Esophagus squamous epithelium (tissue), 5 donors: ENCODE measurements around the gene SEC23IP. TPM values are rescaled to one million over a fixed set of nuclear protein-coding genes. Genes with fewer than 3 reads are reported as not detected.
"Not testable (repeated sequence)": the region's sequence is repeated elsewhere in the genome, so short reads cannot be mapped to it uniquely, and the experiment has no call there.

Experiments
- DNase-seq: peaks from one replicate; lab custom pipeline; 2025; lab: John Stamatoyannopoulos, UW
- H3K27ac ChIP-seq, 4 donors: fragments of 200-600 bp; sonication (generic); one replicate each; pipeline ENCODE4 v1.5.1; 2016 to 2019; ENCODE audit warnings: mild to moderate bottlenecking in 1 of 4
- H3K27me3 ChIP-seq, 4 donors: fragments of 200-600 bp; sonication (generic); 1 replicate in 3 of 4; 2 replicates in 1 of 4; pipeline versions ENCODE4 v1.5.1 to v1.6.0; 2017 to 2021; ENCODE audit warnings: antibody characterized with exemption in 1 of 4
- H3K36me3 ChIP-seq, 3 donors: fragments of 200-600 bp; sonication (generic); one replicate each; pipeline ENCODE4 v1.5.1; 2016 to 2019
- H3K4me1 ChIP-seq, 3 donors: fragments of 200-600 bp; sonication (generic); one replicate each; pipeline ENCODE4 v1.5.1; 2017 to 2019
- H3K4me3 ChIP-seq, 4 donors: fragments of 200-600 bp; sonication (generic); 1 replicate in 3 of 4; 2 replicates in 1 of 4; pipeline ENCODE4 v1.5.1; 2016 to 2019; ENCODE audit warnings: mild to moderate bottlenecking in 2 of 4, moderate library complexity in 1 of 4
- H3K9me3 ChIP-seq, 3 donors: fragments of 200-600 bp; sonication (generic); one replicate each; pipeline ENCODE4 v1.5.1; 2016 to 2019
- POLR2A ChIP-seq, 4 donors: fragments of 450-650 bp; IDR thresholded peaks; one replicate each; pipeline ENCODE4 v1.6.1; 2017; ENCODE audit warnings: antibody characterized with exemption in 4 of 4, mild to moderate bottlenecking in 4 of 4, moderate library complexity in 3 of 4
- WGBS, 2 donors: methylation state at CpG; one replicate each; pipeline ENCODE4 v1.1.5; 2018; 5-methylcytosine and 5-hydroxymethylcytosine counted together
- intact Hi-C: fragments of 100-400 bp; cut with DNase I; formaldehyde crosslinking; loops from one replicate; pipeline ENCODE4 v1.15.0; 2022
- total RNA-seq, 4 donors: library from RNA; depleted of rRNA; stranded (reverse); fragments of >200 nt; gene quantifications; one replicate each; pipeline ENCODE4 v1.1.0, GENCODE V29; 2016
- TF ChIP-seq, protein P1 (sequence below), 6 experiments: fragments of 450-650 bp in 4 of 6; fragments of 200-600 bp in 2 of 6; sonication (generic) in 2 of 6; IDR thresholded peaks; one replicate each; pipeline ENCODE4 v1.5.1; 2016 to 2019; ENCODE audit warnings: antibody characterized with exemption in 6 of 6, mild to moderate bottlenecking in 4 of 6, moderate library complexity in 4 of 6
- donor health status: DM: yes; HTN: yes; CAD: no.

The SEC23IP gene
- total RNA-seq, 4 donors from 2014 or later = 13.0 to 20.5 (median 16.5) TPM

DNA sequence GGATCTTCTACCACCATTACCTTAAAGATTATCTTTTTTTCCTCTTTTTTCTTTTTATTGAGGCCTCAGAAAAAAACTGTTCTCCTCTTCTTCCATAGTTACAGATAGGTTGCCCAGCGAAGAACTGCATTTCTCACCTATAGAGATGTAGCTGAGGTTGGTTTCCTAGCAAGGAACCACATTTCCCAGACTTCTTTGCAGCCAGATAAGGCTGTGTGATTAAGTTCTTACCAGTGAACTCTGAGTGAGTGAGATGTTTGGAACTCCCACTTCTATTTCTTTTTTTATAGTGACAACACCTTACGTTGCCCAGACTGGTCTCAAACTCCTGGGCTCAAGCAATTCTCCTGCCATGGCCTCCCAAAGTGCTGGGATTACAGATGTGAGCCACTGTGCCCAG is 14.0 kb upstream of the SEC23IP start:
- WGBS, 2 donors = 71 to 75% methylated on average over 2 of the region's 2 CpGs
- intact Hi-C loops = no loop called here

DNA sequence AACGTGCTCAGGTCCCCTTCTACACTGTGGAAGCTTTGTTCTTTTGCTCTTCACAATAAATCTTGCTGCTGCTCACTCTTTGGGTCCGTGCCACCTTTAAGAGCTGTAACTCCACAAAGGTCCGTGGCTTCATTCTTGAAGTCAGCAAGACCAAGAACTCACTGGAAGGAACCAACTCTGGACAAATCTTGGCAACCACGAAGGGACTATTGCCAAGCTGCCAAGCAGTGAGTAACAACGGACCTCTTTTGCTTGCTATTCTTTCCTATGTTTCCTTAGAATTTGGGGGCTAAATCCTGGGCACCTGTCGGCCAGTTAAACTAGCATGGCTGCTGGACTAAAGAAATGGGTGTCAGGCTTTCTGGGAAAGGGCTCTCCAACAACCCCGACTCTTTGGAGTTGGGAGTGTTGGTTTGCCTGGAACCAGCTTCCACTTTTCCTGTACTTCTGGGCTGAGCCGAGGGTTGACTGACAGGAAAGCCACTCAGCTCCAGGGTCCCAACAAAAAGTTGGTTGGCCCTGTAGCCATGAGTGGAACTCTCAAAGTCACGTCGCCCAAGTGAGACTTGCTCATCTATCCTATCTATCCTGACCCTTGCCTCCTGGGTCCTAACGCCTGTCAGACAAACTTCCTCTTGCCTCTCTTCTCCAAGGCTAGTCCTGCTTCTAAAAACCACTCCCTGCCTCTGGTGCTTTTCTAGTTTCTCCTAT is 8.5 kb upstream of the SEC23IP start:
- H3K9me3 ChIP-seq, intact Hi-C loops, DNase-seq, H3K36me3 ChIP-seq, H3K27me3 ChIP-seq, H3K4me1 ChIP-seq, H3K27ac ChIP-seq, H3K4me3 ChIP-seq: not testable (repeated sequence)
- 78 to 79% methylated on average over 6 to 10 of the region's 11 CpGs for WGBS, 2 donors

More for the DNA sequence above, 14.0 kb upstream of the SEC23IP start:
- TF ChIP-seq, protein P1, sequence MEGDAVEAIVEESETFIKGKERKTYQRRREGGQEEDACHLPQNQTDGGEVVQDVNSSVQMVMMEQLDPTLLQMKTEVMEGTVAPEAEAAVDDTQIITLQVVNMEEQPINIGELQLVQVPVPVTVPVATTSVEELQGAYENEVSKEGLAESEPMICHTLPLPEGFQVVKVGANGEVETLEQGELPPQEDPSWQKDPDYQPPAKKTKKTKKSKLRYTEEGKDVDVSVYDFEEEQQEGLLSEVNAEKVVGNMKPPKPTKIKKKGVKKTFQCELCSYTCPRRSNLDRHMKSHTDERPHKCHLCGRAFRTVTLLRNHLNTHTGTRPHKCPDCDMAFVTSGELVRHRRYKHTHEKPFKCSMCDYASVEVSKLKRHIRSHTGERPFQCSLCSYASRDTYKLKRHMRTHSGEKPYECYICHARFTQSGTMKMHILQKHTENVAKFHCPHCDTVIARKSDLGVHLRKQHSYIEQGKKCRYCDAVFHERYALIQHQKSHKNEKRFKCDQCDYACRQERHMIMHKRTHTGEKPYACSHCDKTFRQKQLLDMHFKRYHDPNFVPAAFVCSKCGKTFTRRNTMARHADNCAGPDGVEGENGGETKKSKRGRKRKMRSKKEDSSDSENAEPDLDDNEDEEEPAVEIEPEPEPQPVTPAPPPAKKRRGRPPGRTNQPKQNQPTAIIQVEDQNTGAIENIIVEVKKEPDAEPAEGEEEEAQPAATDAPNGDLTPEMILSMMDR (IDR thresholded peaks at IDR 0.05) = no peak
- TF ChIP-seq POLR2A (IDR thresholded peaks at IDR 0.05) = no peak
- no peak overlapping the region for H3K4me3 ChIP-seq
- H3K4me1 ChIP-seq = peaks cover 0 to 7% (median 3%) of the 10 kb centered on the region in 3 donors
- H3K9me3 ChIP-seq = no peaks in the 10 kb centered on the region
- H3K27ac ChIP-seq = no peak overlapping the region
- no peaks in the 10 kb centered on the region for H3K27me3 ChIP-seq
- DNase-seq = no peak
- H3K36me3 ChIP-seq = no peaks in the 10 kb centered on the region

DNA sequence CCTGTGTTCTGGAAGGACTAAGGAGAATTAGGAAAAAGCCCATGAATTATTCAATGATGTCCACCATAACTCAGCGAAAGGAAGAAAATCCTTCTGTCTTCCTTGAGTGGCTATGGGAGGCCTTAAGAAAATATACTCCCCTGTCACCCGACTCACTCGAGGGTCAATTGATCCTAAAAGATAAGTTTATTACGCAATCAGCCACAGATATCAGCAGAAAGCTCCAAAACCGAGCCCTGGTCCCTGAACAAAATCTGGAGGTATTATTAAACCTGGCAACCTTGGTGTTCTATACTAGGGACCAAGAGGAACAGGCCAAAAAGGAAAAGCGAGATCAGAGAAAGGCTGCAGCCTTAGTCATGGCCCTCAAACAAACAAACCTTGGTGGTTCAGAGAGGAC is 6.5 kb upstream of the SEC23IP start:
- H3K27ac ChIP-seq, H3K4me3 ChIP-seq, intact Hi-C loops, DNase-seq, H3K27me3 ChIP-seq, H3K36me3 ChIP-seq, H3K9me3 ChIP-seq, H3K4me1 ChIP-seq: not testable (repeated sequence)
- 82 to 91% methylated on average over 6 of the region's 6 CpGs for WGBS, 2 donors

DNA sequence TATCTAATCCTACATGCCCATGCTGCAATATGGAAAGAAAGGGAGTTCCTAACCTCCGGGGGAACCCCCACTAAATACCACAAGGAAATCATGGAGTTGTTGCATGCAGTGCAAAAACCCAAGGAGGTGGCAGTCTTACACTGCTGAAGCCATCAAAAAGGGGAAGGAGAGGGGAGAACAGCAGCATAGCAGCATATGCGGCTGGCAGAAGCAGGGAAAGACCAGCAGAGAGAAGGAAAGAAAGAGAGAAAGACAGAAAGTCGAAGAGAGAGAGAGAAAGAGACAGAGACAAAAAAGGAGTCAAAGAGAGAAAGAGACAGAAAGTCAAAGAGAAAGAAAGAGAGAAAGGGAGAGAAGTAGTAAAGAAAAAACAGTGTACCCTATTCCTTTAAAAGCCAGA is 3.8 kb upstream of the SEC23IP start:
- WGBS, 2 donors = 57 to 62% methylated on average over 3 of the region's 3 CpGs
- H3K27ac ChIP-seq, intact Hi-C loops, H3K36me3 ChIP-seq, H3K27me3 ChIP-seq, DNase-seq, H3K4me3 ChIP-seq, H3K9me3 ChIP-seq: not testable (repeated sequence)
- peaks cover 9 to 16% (median 11%) of the 10 kb centered on the region in 3 donors for H3K4me1 ChIP-seq

DNA sequence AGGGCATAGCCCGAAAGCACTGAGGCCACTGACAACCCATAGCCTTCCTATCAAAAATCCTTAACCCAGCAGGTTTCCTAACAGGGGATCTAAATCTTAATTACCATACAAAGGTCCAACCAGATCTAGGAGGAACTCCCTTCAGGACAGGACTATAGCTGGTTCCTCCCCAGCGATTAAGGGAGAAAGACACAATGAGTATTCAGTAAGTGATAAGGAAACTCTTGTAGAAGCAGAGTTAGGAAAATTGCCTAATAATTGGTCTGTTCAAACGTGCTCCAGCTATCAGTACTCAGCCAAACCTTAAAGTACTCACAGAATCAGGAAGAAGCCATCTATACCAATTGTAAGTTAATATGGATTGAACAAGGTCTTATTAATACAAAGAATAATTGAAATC is 3.3 kb upstream of the SEC23IP start:
- intact Hi-C loops, DNase-seq: not testable (repeated sequence)

DNA sequence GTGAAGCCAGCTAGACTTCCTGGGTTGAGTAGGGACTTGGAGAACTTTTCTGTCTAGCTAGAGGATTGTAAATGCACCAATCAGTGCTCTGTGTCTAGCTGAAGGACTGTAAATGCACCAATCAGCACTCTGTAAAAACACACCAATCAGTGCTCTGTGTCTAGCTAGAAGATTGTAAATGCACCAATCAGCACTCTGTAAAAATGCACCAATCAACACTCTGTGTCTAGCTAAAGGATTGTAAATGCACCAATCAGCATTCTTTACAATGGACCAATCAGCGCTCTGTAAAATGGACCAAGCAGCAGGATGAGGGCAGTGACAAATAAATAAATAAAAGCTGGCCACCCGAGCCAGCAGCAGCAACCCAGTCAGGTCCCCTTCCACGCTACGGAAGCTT is 2.2 kb upstream of the SEC23IP start:
- intact Hi-C loops, H3K27ac ChIP-seq, H3K36me3 ChIP-seq, H3K4me3 ChIP-seq, H3K27me3 ChIP-seq, DNase-seq, H3K9me3 ChIP-seq: not testable (repeated sequence)
- 78 to 85% methylated on average over 4 of the region's 4 CpGs for WGBS, 2 donors
- H3K4me1 ChIP-seq = peaks cover 16 to 32% (median 24%) of the 10 kb centered on the region in 3 donors

More for the DNA sequence above, 3.3 kb upstream of the SEC23IP start:
- not testable (repeated sequence) for H3K27ac ChIP-seq, H3K9me3 ChIP-seq, H3K4me3 ChIP-seq, H3K27me3 ChIP-seq, H3K36me3 ChIP-seq
- peaks cover 12 to 21% (median 15%) of the 10 kb centered on the region in 3 donors for H3K4me1 ChIP-seq
- 60 to 66% methylated on average over 3 of the region's 3 CpGs for WGBS, 2 donors

DNA sequence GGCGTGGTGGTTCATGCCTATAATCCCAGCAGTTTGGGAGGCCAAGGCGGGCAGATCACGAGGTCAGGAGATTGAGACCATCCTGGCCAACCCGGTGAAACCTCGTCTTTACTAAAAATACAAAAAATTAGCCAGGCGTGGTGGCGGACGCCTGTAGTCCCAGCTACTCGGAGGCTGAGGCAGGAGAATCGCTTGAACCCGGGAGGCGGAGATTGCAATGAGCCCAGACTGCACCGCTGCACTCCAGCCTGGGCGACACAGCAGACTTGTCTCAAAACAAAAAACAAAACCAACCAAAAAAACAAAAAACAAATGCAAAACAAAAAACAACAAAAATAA is 712 bp upstream of the SEC23IP start:
- intact Hi-C loops, DNase-seq, H3K9me3 ChIP-seq, H3K36me3 ChIP-seq, H3K27me3 ChIP-seq: not testable (repeated sequence)
- H3K4me3 ChIP-seq = peak overlapping the region; percentile 73 to 93 (median 86)
- peaks cover 30 to 47% (median 35%) of the 10 kb centered on the region in 3 donors for H3K4me1 ChIP-seq
- H3K27ac ChIP-seq = peak overlapping the region; percentile 80 to 95 (median 93)
- WGBS, 2 donors = 52 to 64% methylated on average over 14 of the region's 14 CpGs

DNA sequence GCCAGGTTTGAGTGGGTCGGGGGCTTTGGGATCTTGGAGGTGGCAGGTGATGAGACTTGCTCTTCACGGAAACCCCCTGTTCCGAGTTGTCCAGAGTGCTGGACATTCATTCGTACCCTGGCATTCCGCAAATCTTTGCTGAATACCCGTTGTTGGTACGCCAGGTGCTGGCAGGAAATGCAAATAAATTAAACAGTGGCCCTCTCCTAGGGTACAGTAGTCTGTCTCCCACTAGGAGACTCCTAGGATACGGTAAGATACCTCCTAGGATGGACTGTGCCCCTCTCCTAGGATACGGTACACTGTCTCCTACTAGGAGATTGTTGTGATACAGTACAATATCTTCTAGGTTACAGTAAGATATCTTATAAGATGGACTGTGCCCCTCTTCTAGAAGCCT is 544 bp downstream of the SEC23IP start:
- Histone ChIP-seq H3K27me3 (no peaks in the 10 kb centered on the region), H3K27ac (peak overlapping the region; percentile 80 to 95 (median 93)), H3K36me3 (no peaks in the 10 kb centered on the region), H3K4me1 (peaks cover 34 to 56% (median 42%) of the 10 kb centered on the region in 3 donors), H3K4me3 (peak overlapping the region; percentile 73 to 93 (median 86)), H3K9me3 (no peaks in the 10 kb centered on the region)
- no peak for DNase-seq
- intact Hi-C loops = no loop called here
- 5 to 16% methylated on average over 6 to 8 of the region's 9 CpGs for WGBS, 2 donors
- TF ChIP-seq POLR2A (IDR thresholded peaks at IDR 0.05) = no peak
- TF ChIP-seq, protein P1 (IDR thresholded peaks at IDR 0.05) = no peak
